ENCODE measurements around the gene CENPA.

CENPA gene

DNA sequence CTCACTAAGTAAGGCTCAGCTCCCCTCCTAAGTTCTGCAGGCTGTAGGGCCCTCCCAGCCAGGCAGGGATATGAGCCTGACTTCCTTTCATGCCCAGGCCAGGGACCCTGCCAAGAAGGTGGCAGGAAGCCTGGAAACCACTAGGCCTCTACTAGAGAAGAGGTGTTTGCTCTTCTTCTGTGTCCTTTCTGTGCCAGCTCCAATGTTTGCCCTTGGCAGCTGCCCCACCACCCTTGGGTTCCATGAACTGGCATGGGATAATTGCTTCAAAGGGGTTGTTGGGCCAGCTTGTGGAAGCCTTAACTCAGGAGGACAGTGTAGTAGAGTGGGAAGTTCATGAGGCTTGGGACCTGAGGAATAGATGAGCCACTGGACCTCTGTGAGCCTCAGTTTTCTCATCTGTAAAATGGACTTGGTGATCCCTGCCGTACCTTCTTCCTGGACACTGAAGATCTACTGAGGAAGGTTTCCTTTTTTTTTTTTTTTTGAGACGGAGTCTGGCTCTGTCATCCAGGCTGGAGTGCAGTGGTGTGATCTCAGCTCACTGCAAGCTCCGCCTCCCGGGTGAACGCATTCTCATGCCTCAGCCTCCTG lies 17.9 kb upstream of the CENPA start:
- DNase-seq (ENCODE audit: low spot score) = no peak
- TF ChIP-seq, protein P1, sequence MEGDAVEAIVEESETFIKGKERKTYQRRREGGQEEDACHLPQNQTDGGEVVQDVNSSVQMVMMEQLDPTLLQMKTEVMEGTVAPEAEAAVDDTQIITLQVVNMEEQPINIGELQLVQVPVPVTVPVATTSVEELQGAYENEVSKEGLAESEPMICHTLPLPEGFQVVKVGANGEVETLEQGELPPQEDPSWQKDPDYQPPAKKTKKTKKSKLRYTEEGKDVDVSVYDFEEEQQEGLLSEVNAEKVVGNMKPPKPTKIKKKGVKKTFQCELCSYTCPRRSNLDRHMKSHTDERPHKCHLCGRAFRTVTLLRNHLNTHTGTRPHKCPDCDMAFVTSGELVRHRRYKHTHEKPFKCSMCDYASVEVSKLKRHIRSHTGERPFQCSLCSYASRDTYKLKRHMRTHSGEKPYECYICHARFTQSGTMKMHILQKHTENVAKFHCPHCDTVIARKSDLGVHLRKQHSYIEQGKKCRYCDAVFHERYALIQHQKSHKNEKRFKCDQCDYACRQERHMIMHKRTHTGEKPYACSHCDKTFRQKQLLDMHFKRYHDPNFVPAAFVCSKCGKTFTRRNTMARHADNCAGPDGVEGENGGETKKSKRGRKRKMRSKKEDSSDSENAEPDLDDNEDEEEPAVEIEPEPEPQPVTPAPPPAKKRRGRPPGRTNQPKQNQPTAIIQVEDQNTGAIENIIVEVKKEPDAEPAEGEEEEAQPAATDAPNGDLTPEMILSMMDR (IDR thresholded peaks at IDR 0.05; ENCODE audit: borderline replicate concordance, control extremely low read depth, extremely low read depth, insufficient read depth, missing control alignments) = no peak
- in situ Hi-C loops (cut with MboI; ENCODE audit: low sequenced_read_pairs, unreplicated experiment) = no loop called here

DNA sequence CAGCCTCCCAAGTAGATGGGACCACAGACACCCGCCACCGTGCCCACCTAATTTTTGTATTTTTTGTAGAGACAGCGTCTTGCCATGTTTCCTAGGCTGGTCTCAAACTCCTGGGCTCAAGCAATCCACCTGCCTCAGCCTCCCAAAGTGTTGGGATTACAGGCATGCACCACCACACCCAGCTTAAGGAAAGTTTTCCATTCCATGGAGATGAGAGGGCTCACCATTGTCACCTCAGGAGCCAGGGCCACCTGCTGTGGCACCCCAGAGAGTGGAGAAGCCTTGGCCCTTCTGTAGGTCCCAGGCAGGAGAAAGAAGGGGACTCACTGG lies 17.1 kb upstream of the CENPA start:
- in situ Hi-C loops (cut with MboI; ENCODE audit: low sequenced_read_pairs, unreplicated experiment) = no loop called here
- no peak for DNase-seq (ENCODE audit: low spot score)
- TF ChIP-seq, protein P1 (IDR thresholded peaks at IDR 0.05; ENCODE audit: borderline replicate concordance, control extremely low read depth, extremely low read depth, insufficient read depth, missing control alignments) = no peak

DNA sequence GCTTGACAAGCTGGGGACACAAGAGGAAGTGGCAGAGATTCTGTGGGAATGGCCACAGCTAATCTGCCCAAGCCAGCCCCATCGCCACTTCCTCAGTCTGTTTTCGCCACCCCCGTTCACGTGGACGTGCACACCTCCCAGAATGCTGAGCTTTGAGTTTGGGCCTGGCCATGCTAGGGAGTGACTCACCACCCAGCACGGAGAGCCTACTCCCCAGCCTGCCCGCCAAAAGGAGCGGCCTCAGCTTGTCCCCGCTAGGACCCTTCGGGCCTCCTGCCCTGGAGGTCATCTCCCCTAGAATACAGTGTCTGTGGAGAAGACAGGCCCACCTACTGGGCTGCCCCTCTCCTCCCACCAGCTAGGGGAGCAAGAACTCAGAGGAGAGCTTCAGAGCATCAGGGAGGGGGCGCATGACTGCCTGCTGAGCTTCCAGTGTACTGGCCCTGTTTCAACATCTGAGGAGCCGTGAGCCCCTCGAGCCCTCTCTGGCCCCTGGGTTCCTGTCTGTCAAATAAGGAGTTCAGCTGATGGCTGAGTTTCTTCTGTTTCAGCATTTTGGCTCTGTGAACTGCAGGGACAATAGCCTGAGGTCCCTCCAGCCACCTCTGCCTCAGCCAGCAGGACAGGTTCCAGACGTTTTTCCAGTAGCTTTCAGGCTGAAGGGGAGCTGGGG lies 16.6 kb upstream of the CENPA start:
- no peak for DNase-seq (ENCODE audit: low spot score)
- TF ChIP-seq, protein P1 (IDR thresholded peaks at IDR 0.05; ENCODE audit: borderline replicate concordance, control extremely low read depth, extremely low read depth, insufficient read depth, missing control alignments) = no peak
- in situ Hi-C loops (cut with MboI; ENCODE audit: low sequenced_read_pairs, unreplicated experiment) = no loop called here

DNA sequence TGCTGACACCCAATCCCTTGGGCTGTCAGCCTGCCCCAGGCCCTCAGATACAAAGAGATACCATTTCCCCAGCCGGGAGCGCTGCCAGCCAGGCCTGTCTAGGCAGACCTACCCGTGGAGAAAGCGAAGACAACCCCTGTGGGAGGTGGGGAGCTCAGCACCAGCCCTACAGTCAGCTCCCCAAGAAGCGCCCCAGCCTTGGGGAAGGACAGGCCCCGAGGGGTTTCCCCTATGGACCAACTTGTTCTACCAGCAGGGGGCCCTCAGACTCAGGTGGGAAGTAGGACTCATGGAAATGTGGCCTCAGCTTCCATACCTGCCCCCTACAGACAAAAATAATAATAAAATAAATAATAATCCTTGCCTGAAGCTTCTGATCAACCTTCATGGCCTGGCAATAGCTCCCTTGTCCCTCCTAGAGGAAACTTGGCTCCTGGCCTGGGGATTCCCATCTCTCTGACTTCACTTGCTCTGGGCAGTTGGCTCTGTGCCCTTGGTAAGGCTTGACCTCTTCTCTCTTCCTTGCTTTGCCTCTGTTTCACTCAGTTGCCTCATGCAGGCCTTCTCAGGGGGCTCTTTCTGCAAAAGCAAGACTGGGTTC lies 14.8 kb upstream of the CENPA start:
- in situ Hi-C loops (cut with MboI; ENCODE audit: low sequenced_read_pairs, unreplicated experiment) = no loop called here
- DNase-seq (ENCODE audit: low spot score) = peak; percentile 58
- TF ChIP-seq, protein P1 (IDR thresholded peaks at IDR 0.05; ENCODE audit: borderline replicate concordance, control extremely low read depth, extremely low read depth, insufficient read depth, missing control alignments) = peak; percentile 32

DNA sequence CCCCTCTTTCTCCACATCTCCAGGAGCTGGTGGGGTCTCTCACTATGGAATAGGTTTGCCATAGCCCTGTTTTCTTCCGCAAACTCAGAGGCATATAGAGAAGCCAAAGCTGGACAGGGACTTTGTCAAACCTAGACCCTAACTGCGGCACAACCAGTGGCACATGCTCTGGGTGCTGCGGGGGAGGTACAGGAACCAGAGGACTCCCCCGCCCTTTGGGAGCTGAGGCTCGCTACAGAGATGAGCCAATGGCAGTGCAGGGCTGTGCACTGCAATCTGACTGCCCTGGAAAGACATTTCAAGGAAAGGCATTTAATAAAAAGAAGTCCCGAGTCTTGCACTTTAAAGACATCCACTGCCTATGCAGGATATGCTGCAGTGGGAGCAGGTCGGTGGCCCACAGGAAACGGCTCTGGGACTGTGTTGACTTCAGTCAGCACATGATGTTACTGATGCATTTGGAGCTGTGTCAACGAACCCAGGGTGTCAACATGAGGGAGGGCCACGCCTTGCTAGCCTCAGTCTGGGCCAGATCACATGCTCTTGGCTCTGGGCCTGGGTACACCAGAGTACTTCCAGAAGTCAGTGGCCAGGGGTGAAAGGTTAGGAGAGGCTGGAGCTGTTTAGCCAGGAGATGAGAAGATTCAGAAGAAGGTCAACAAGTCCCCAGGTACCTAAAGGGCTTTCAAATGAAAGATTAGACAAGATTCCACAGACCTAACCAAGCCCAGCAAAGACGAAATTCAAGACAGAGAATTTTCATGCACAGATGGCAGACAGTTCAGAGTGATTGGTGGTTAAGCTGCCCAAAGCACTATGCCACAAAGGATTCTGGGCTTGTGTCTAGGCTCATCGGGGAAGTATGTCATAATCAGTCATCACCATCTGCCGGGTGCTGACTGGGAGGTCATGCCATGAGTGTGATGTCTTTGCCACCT lies 13.5 kb upstream of the CENPA start:
- DNase-seq (ENCODE audit: low spot score) = no peak
- TF ChIP-seq, protein P1 (IDR thresholded peaks at IDR 0.05; ENCODE audit: borderline replicate concordance, control extremely low read depth, extremely low read depth, insufficient read depth, missing control alignments) = no peak
- in situ Hi-C loops (cut with MboI; ENCODE audit: low sequenced_read_pairs, unreplicated experiment) = no loop called here

DNA sequence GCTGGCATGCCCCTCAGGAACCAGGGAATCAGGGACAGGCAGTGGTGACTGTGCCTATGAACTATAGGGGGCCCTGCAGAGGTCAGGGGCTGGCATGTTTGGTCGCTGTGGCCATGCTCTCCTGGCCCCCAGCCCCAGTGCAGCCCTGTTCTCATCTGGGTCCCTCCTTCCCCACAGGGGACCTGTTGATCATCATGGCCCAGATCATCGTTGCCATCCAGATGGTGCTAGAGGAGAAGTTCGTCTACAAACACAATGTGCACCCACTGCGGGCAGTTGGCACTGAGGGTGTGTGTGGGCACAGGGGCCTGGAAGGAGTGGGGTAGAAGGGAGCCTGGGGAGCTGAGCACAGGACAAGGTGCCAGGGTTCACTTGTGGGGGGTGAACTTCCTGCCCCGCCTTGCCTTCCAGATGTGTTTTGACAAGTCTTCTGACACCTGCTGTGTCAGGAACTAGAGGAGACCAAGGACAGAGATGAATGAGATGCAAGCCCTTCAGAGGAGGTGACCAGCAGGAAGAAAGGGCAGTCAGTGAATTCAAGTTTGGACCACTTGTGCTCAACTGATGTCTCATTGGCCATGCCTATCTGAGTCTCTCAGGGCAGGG lies 9.6 kb upstream of the CENPA start:
- DNase-seq (ENCODE audit: low spot score) = no peak
- in situ Hi-C loops (cut with MboI; ENCODE audit: low sequenced_read_pairs, unreplicated experiment) = no loop called here
- TF ChIP-seq, protein P1 (IDR thresholded peaks at IDR 0.05; ENCODE audit: borderline replicate concordance, control extremely low read depth, extremely low read depth, insufficient read depth, missing control alignments) = no peak

All from GM13976 (cell line).